ENCODE measurements around the gene UBE2QL1. TPM values are rescaled to one million over a fixed set of nuclear protein-coding genes. Genes with fewer than 3 reads are reported as not detected.

UBE2QL1 gene
- total RNA-seq, 1 experiment from 2014 or later: 0.50 TPM

- TF ChIP-seq CBFB (CRISPR knock-in tag; IDR thresholded peaks at IDR 0.05; ENCODE audit: low read depth) (no peak), MAX (CRISPR knock-in tag; IDR thresholded peaks at IDR 0.05) (no peak), PREB (CRISPR knock-in tag; IDR thresholded peaks at IDR 0.05; ENCODE audit: borderline replicate concordance) (no peak), CREM (CRISPR knock-in tag; IDR thresholded peaks at IDR 0.05) (no peak)
Observed at GRCh38 chr5:6439588-6440550, 8.8 kb upstream of the UBE2QL1 start (continued).

GRCh38 chr5:6442333-6442732 lies 6.3 kb upstream of the UBE2QL1 start:
- ChIA-PET POLR2A (no interaction called here), CTCF (no interaction called here)
- DNase-seq (ENCODE audit: low spot score) (no peak), ATAC-seq (no peak)
- H3K9me3 Mint-ChIP-seq: peaks cover 24% of the 10 kb centered on the region
- peaks cover 3% of the 10 kb centered on the region; the same call in 1 of the 2 replicates for H3K36me3 Mint-ChIP-seq
- no peak overlapping the region for H3K27ac Mint-ChIP-seq
- TF ChIP-seq MXD4 (CRISPR knock-in tag; IDR thresholded peaks at IDR 0.05; ENCODE audit: borderline replicate concordance) (no peak), PREB (CRISPR knock-in tag; IDR thresholded peaks at IDR 0.05; ENCODE audit: borderline replicate concordance) (no peak), USF2 (CRISPR knock-in tag; IDR thresholded peaks at IDR 0.05) (no peak)
- no peaks in the 10 kb centered on the region for H3K4me1 Mint-ChIP-seq
- no peak overlapping the region for H3K4me3 Mint-ChIP-seq
- peaks cover 31% of the 10 kb centered on the region for H3K27me3 Mint-ChIP-seq (ENCODE audit: low read depth)

- ATAC-seq (no peak), DNase-seq (ENCODE audit: low spot score) (no peak)
- no peak for TF ChIP-seq E2F1 (CRISPR knock-in tag; IDR thresholded peaks at IDR 0.05)
- no peak for TF ChIP-seq ZNF423 (CRISPR knock-in tag; IDR thresholded peaks at IDR 0.05)
- TF ChIP-seq ZNF416 (CRISPR knock-in tag; IDR thresholded peaks at IDR 0.05): no peak
- no peak for TF ChIP-seq CREM (CRISPR knock-in tag; IDR thresholded peaks at IDR 0.05)
- TF ChIP-seq ZNF425 (CRISPR knock-in tag; conservative IDR thresholded peaks at IDR 0.05): no peak
- no peak for TF ChIP-seq ZSCAN18 (CRISPR knock-in tag; IDR thresholded peaks at IDR 0.05)
- no peak for TF ChIP-seq HMGA2 (CRISPR knock-in tag; IDR thresholded peaks at IDR 0.05)
- TF ChIP-seq ZBTB43 (CRISPR knock-in tag; IDR thresholded peaks at IDR 0.05): no peak
- no peak for TF ChIP-seq FOXJ3 (CRISPR knock-in tag; IDR thresholded peaks at IDR 0.05; ENCODE audit: borderline replicate concordance)
- TF ChIP-seq SOX15 (CRISPR knock-in tag; IDR thresholded peaks at IDR 0.05): no peak
- TF ChIP-seq TEAD1 (CRISPR knock-in tag; IDR thresholded peaks at IDR 0.05): no peak
- TF ChIP-seq ZNF138 (CRISPR knock-in tag; conservative IDR thresholded peaks at IDR 0.05): no peak
- no peak for TF ChIP-seq TCF7 (CRISPR knock-in tag; IDR thresholded peaks at IDR 0.05; ENCODE audit: low read depth)
- TF ChIP-seq CBFB (CRISPR knock-in tag; IDR thresholded peaks at IDR 0.05; ENCODE audit: low read depth): no peak
- TF ChIP-seq JUN (CRISPR knock-in tag; IDR thresholded peaks at IDR 0.05): no peak
- no peak for TF ChIP-seq E2F4 (CRISPR knock-in tag; IDR thresholded peaks at IDR 0.05; ENCODE audit: borderline replicate concordance, low read depth)
- H3K9me3 Mint-ChIP-seq: peaks cover 24% of the 10 kb centered on the region
- no peak overlapping the region for H3K27ac Mint-ChIP-seq
- H3K4me3 Mint-ChIP-seq: no peak overlapping the region
- no peaks in the 10 kb centered on the region for H3K4me1 Mint-ChIP-seq
- peaks cover 3% of the 10 kb centered on the region; the same call in 1 of the 2 replicates for H3K36me3 Mint-ChIP-seq
- CTCF ChIA-PET: interaction anchor here (2.6 kb wide), 1 partner anchor 8 kb away, joined by 11 read pairs; no protein-coding TSS in a partner anchor
- POLR2A ChIA-PET: no interaction called here
- H3K27me3 Mint-ChIP-seq (ENCODE audit: low read depth): peaks cover 27% of the 10 kb centered on the region
Observed at GRCh38 chr5:6443326-6443725, 5.3 kb upstream of the UBE2QL1 start.

Measured in WTC11 (cell line).